Mesenchymal stem cell (in vitro differentiated cells and primary cell): ENCODE data around the gene INAFM1.

Experiments used
- DNase-seq: peaks from one replicate; pipeline ENCODE4 v3.0.0-alpha.2; 2013
- H2AFZ ChIP-seq: one replicate; pipeline ENCODE4 v1.6.1; 2013; ENCODE audit warnings: low read depth, mild to moderate bottlenecking, control low read depth, inconsistent platforms, low read length, moderate library complexity
- H2AK5ac ChIP-seq: 2 replicates; pipeline ENCODE4 v1.6.1; 2013; ENCODE audit warnings: low read length, moderate library complexity, mild to moderate bottlenecking, inconsistent platforms; ENCODE audit not compliant: severe bottlenecking
- H2BK120ac ChIP-seq: one replicate; pipeline ENCODE4 v1.6.1; 2013; ENCODE audit warnings: low read depth, mild to moderate bottlenecking, inconsistent platforms, low read length, moderate library complexity
- H2BK12ac ChIP-seq, 2 experiments: one replicate each; pipeline ENCODE4 v1.6.1; 2013; ENCODE audit warnings: inconsistent platforms in 2 of 2, low read length in 2 of 2, mild to moderate bottlenecking in 2 of 2, moderate library complexity in 2 of 2, control low read depth in 1 of 2
- H2BK15ac ChIP-seq: one replicate; pipeline ENCODE4 v1.6.1; 2013; ENCODE audit warnings: mild to moderate bottlenecking, low read depth, inconsistent platforms; ENCODE audit not compliant: poor library complexity, severe bottlenecking
- H2BK5ac ChIP-seq: 2 replicates; pipeline ENCODE4 v1.6.1; 2013; ENCODE audit warnings: low read depth, mild to moderate bottlenecking, low read length, control low read depth, inconsistent platforms; ENCODE audit not compliant: poor library complexity, severe bottlenecking
- H3K14ac ChIP-seq, 2 experiments: one replicate each; pipeline ENCODE4 v1.6.1; 2013; ENCODE audit warnings: inconsistent platforms in 2 of 2, low read length in 2 of 2, control low read depth in 1 of 2, mild to moderate bottlenecking in 1 of 2, moderate library complexity in 1 of 2
- H3K18ac ChIP-seq, 2 experiments: one replicate each; pipeline ENCODE4 v1.6.1; 2013; ENCODE audit warnings: inconsistent platforms in 2 of 2, low read length in 2 of 2, control low read depth in 1 of 2, low read depth in 1 of 2, mild to moderate bottlenecking in 1 of 2
- H3K23ac ChIP-seq, 2 experiments: one replicate each; pipeline ENCODE4 v1.6.1; 2013; ENCODE audit warnings: inconsistent platforms in 2 of 2, low read length in 2 of 2, mild to moderate bottlenecking in 2 of 2, moderate library complexity in 2 of 2, control low read depth in 1 of 2
- H3K27ac ChIP-seq: 2 replicates; pipeline ENCODE4 v1.5.1; 2013; ENCODE audit warnings: mild to moderate bottlenecking, moderate library complexity, low read length, control low read depth, inconsistent platforms; ENCODE audit not compliant: poor library complexity, severe bottlenecking
- H3K27me3 ChIP-seq, 2 experiments: 2 replicates each; pipeline versions ENCODE4 v1.6.1 to v1.7.0; 2013; ENCODE audit warnings: low read length in 2 of 2, mild to moderate bottlenecking in 2 of 2, moderate library complexity in 2 of 2, control low read depth in 1 of 2, inconsistent platforms in 1 of 2; ENCODE audit not compliant: control insufficient read depth in 1 of 2, insufficient read depth in 1 of 2
- H3K36me3 ChIP-seq, 2 experiments: 2 replicates each; pipeline versions ENCODE4 v1.6.1 to v1.7.0; 2013; ENCODE audit warnings: low read length in 2 of 2, control low read depth in 1 of 2, inconsistent platforms in 1 of 2, low read depth in 1 of 2, mild to moderate bottlenecking in 1 of 2; ENCODE audit not compliant: insufficient read depth in 2 of 2, control insufficient read depth in 1 of 2
- H3K4ac ChIP-seq, 2 experiments: one replicate each; pipeline ENCODE4 v1.6.1; 2013; ENCODE audit warnings: inconsistent platforms in 2 of 2, low read length in 2 of 2, mild to moderate bottlenecking in 2 of 2, moderate library complexity in 2 of 2, control low read depth in 1 of 2, low read depth in 1 of 2
- H3K4me1 ChIP-seq: 2 replicates; pipeline ENCODE4 v1.6.1; 2013; ENCODE audit warnings: low read depth, low read length, control low read depth; ENCODE audit not compliant: control insufficient read depth, insufficient read depth
- H3K4me2 ChIP-seq: 2 replicates; pipeline ENCODE4 v1.6.1; 2013; ENCODE audit warnings: low read length, mild to moderate bottlenecking, inconsistent platforms; ENCODE audit not compliant: poor library complexity, severe bottlenecking
- H3K4me3 ChIP-seq, 2 experiments: 2 replicates each; pipeline versions ENCODE4 v1.5.1 to v1.7.0; 2013; ENCODE audit warnings: low read length in 2 of 2, mild to moderate bottlenecking in 2 of 2, control low read depth in 1 of 2, low read depth in 1 of 2; ENCODE audit not compliant: insufficient read depth in 1 of 2
- H3K79me1 ChIP-seq: replicated peaks from 2 replicates; pipeline ENCODE4 v1.6.1; 2013; ENCODE audit warnings: mild to moderate bottlenecking, control low read depth, low read length, inconsistent platforms; ENCODE audit not compliant: poor library complexity, severe bottlenecking
- H3K9ac ChIP-seq: 2 replicates; pipeline ENCODE4 v1.7.0; 2013; ENCODE audit warnings: mild to moderate bottlenecking, low read length, moderate library complexity
- H3K9me3 ChIP-seq: 2 replicates; pipeline ENCODE4 v1.7.0; 2013; ENCODE audit warnings: mild to moderate bottlenecking, low read length; ENCODE audit not compliant: control insufficient read depth
- H4K8ac ChIP-seq: one replicate; pipeline ENCODE4 v1.6.1; 2013; ENCODE audit warnings: inconsistent platforms, mild to moderate bottlenecking, low read length, moderate library complexity
- H4K91ac ChIP-seq: one replicate; pipeline ENCODE4 v1.6.1; 2013; ENCODE audit warnings: mild to moderate bottlenecking, low read length, inconsistent platforms
- WGBS: methylation state at CpG from one replicate; pipeline ENCODE4 v1.1.7; 2013; ENCODE audit warnings: mixed read lengths; 5-methylcytosine and 5-hydroxymethylcytosine counted together

Gene INAFM1

GRCh38 chr19:47322058-47322457 is 47.4 kb downstream of the INAFM1 start:
- 63% methylated on average over 1 of the region's 2 CpGs for WGBS
- Histone ChIP-seq H3K9ac (no peak overlapping the region), H3K4me2 (no peak overlapping the region), H2BK5ac (no peak overlapping the region), H3K14ac (no peak overlapping the region), H2BK120ac (no peak overlapping the region), H3K36me3 (no peaks in the 10 kb centered on the region), H3K9me3 (no peaks in the 10 kb centered on the region), H2BK15ac (no peak overlapping the region), H3K4me3 (no peak overlapping the region), H3K4ac (no peak overlapping the region), H2BK12ac (no peak overlapping the region), H3K27ac (no peak overlapping the region), H3K4me1 (no peaks in the 10 kb centered on the region), H3K27me3 (peaks cover 9 to 24% of the 10 kb centered on the region in 2 experiments), H2AK5ac (no peak overlapping the region), H4K91ac (no peak overlapping the region), H4K8ac (no peak overlapping the region), H3K79me1 (no peaks in the 10 kb centered on the region), H2AFZ (no peak overlapping the region), H3K18ac (no peak overlapping the region), H3K23ac (no peak overlapping the region)
- DNase-seq = no peak

- H3K4me1 ChIP-seq = no peaks in the 10 kb centered on the region
- no peak overlapping the region for H3K18ac ChIP-seq
- no peak overlapping the region for H3K27ac ChIP-seq
- no peak overlapping the region for H2BK120ac ChIP-seq
- no peak overlapping the region for H3K4ac ChIP-seq
- H3K27me3 ChIP-seq = peaks cover 9 to 24% of the 10 kb centered on the region in 2 experiments
- no peak overlapping the region for H3K4me2 ChIP-seq
- DNase-seq = no peak
- no peaks in the 10 kb centered on the region for H3K79me1 ChIP-seq
- H3K14ac ChIP-seq = no peak overlapping the region
- no peak overlapping the region for H3K9ac ChIP-seq
- H3K36me3 ChIP-seq = no peaks in the 10 kb centered on the region
- H4K91ac ChIP-seq = no peak overlapping the region
- H3K9me3 ChIP-seq = no peaks in the 10 kb centered on the region
- no peak overlapping the region for H3K23ac ChIP-seq
- no peak overlapping the region for H2BK12ac ChIP-seq
- no peak overlapping the region for H4K8ac ChIP-seq
- no peak overlapping the region for H2AFZ ChIP-seq
- 88% methylated on average over 8 of the region's 8 CpGs for WGBS
- no peak overlapping the region for H2BK5ac ChIP-seq
- H2BK15ac ChIP-seq = no peak overlapping the region
- no peak overlapping the region for H2AK5ac ChIP-seq
- H3K4me3 ChIP-seq = no peak overlapping the region
Observed at GRCh38 chr19:47323409-47323808, 48.7 kb downstream of the INAFM1 start.

GRCh38 chr19:47323872-47324271 is 49.2 kb downstream of the INAFM1 start:
- H3K4me1 ChIP-seq = no peaks in the 10 kb centered on the region
- no peak overlapping the region for H3K18ac ChIP-seq
- H3K4me3 ChIP-seq = no peak overlapping the region
- no peak overlapping the region for H2AK5ac ChIP-seq
- no peaks in the 10 kb centered on the region for H3K79me1 ChIP-seq
- no peak overlapping the region for H3K4ac ChIP-seq
- peak overlapping the region in 1 of 2 experiments; percentile 31 for H2BK12ac ChIP-seq
- H3K23ac ChIP-seq = no peak overlapping the region
- DNase-seq = no peak
- H3K27me3 ChIP-seq = peaks cover 9 to 24% of the 10 kb centered on the region in 2 experiments
- H3K36me3 ChIP-seq = no peaks in the 10 kb centered on the region
- H2BK15ac ChIP-seq = no peak overlapping the region
- 91% methylated on average over 12 of the region's 12 CpGs for WGBS
- no peak overlapping the region for H2BK5ac ChIP-seq
- H4K8ac ChIP-seq = no peak overlapping the region
- no peak overlapping the region for H3K27ac ChIP-seq
- H3K14ac ChIP-seq = peak overlapping the region in 1 of 2 experiments; percentile 55
- H2AFZ ChIP-seq = no peak overlapping the region
- H3K4me2 ChIP-seq = no peak overlapping the region
- H2BK120ac ChIP-seq = no peak overlapping the region
- H3K9ac ChIP-seq = no peak overlapping the region
- H4K91ac ChIP-seq = no peak overlapping the region
- H3K9me3 ChIP-seq = no peaks in the 10 kb centered on the region

DNA sequence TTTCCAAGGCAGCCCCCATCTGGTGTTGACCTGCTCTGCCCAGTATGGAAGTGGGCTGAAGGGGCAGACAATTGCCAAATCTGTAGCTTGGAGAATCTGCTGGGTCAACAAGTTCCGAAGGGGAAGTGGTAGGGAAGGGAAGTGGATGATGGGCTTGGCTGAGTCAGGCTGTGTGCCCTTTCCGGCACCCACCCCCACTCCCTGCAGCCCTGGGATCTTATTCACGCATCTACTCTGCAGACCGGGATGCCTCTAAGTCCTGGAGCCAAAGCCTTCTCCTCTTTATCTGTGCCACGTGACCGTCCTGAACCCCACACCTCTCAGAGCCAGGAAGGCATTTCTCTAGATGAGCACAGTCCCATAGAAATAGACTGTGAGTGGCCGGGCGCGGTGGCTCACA is 49.8 kb downstream of the INAFM1 start:
- no peak overlapping the region for H3K4me2 ChIP-seq
- no peak for DNase-seq
- no peaks in the 10 kb centered on the region for H3K9me3 ChIP-seq
- no peak overlapping the region for H2BK15ac ChIP-seq
- H3K14ac ChIP-seq = no peak overlapping the region
- no peaks in the 10 kb centered on the region for H3K79me1 ChIP-seq
- H2BK120ac ChIP-seq = no peak overlapping the region
- H3K4me1 ChIP-seq = no peaks in the 10 kb centered on the region
- H2BK5ac ChIP-seq = no peak overlapping the region
- H3K9ac ChIP-seq = no peak overlapping the region
- peaks cover 9 to 24% of the 10 kb centered on the region in 2 experiments for H3K27me3 ChIP-seq
- H2AFZ ChIP-seq = no peak overlapping the region
- H3K18ac ChIP-seq = no peak overlapping the region
- 69% methylated on average over 8 of the region's 9 CpGs for WGBS
- H3K4ac ChIP-seq = no peak overlapping the region
- H3K36me3 ChIP-seq = no peaks in the 10 kb centered on the region
- no peak overlapping the region for H4K91ac ChIP-seq
- no peak overlapping the region for H3K23ac ChIP-seq
- no peak overlapping the region for H2BK12ac ChIP-seq
- no peak overlapping the region for H2AK5ac ChIP-seq
- no peak overlapping the region for H3K4me3 ChIP-seq
- H4K8ac ChIP-seq = no peak overlapping the region
- no peak overlapping the region for H3K27ac ChIP-seq
